Measurements from ENCODE around the gene ASTL.
"Not testable (repeated sequence)": the region's sequence is repeated elsewhere in the genome, so short reads cannot be mapped to it uniquely, and the experiment has no call there.

The ASTL gene

GRCh38 chr2:96143848-96144480, 5.7 kb upstream of the ASTL start:
- H3K27ac ChIP-seq = peak overlapping the region; percentile 37
- TF ChIP-seq CTCF (conservative IDR thresholded peaks at IDR 0.05; ENCODE audit: low read depth) = no peak
- DNase-seq (ENCODE audit: low spot score) = peak; percentile 43
- POLR2A ChIA-PET (ENCODE audit: low non-redundant PET) = no interaction called here
- CTCF ChIA-PET = interaction anchor here (0.5 to 0.9 kb wide), 2 partner anchors 27 to 31 kb away, joined by 3 read pairs; no protein-coding TSS in a partner anchor

- ChIA-PET POLR2A (ENCODE audit: low non-redundant PET) (interaction anchor here (0.5 to 1.0 kb wide), 2 partner anchors 124 to 125 kb away, joined by 4 to 8 read pairs; no protein-coding TSS in a partner anchor), CTCF (no interaction called here)
- no peak for TF ChIP-seq CTCF (conservative IDR thresholded peaks at IDR 0.05; ENCODE audit: low read depth)
- no peak for DNase-seq (ENCODE audit: low spot score)
- peak overlapping the region; percentile 25 for H3K27ac ChIP-seq
Observed at GRCh38 chr2:96143231-96143847, 5.0 kb upstream of the ASTL start.

- POLR2A ChIA-PET (ENCODE audit: low non-redundant PET) = interaction anchor here (0.5 to 1.0 kb wide), 2 partner anchors 125 to 126 kb away, joined by 4 to 8 read pairs; no protein-coding TSS in a partner anchor
- no peak for TF ChIP-seq CTCF (conservative IDR thresholded peaks at IDR 0.05; ENCODE audit: low read depth)
- peak overlapping the region; percentile 25 for H3K27ac ChIP-seq
- no peak for DNase-seq (ENCODE audit: low spot score)
- CTCF ChIA-PET = interaction anchor here (1.0 kb wide), 1 partner anchor 25 kb away, joined by 3 read pairs; no protein-coding TSS in a partner anchor
Observed at GRCh38 chr2:96142217-96143113, 4.2 kb upstream of the ASTL start.

GRCh38 chr2:96141624-96141967, 3.3 kb upstream of the ASTL start:
- POLR2A ChIA-PET (ENCODE audit: low non-redundant PET); H3K27ac ChIP-seq: not testable (repeated sequence)
- CTCF ChIA-PET = interaction anchor here (0.5 to 1.0 kb wide), 2 partner anchors 25 to 167 kb away, joined by 3 to 5 read pairs; no protein-coding TSS in a partner anchor

GRCh38 chr2:96140941-96141623, 2.8 kb upstream of the ASTL start:
- POLR2A ChIA-PET (ENCODE audit: low non-redundant PET) = no interaction called here
- TF ChIP-seq CTCF (conservative IDR thresholded peaks at IDR 0.05; ENCODE audit: low read depth) = no peak
- no peak overlapping the region for H3K27ac ChIP-seq
- DNase-seq (ENCODE audit: low spot score) = no peak
- CTCF ChIA-PET = interaction anchor here (0.5 to 1.0 kb wide), 2 partner anchors 24 to 166 kb away, joined by 3 to 5 read pairs; no protein-coding TSS in a partner anchor

More at GRCh38 chr2:96141624-96141967, 3.3 kb upstream of the ASTL start:
- not testable (repeated sequence) for DNase-seq (ENCODE audit: low spot score)

- TF ChIP-seq CTCF (conservative IDR thresholded peaks at IDR 0.05; ENCODE audit: low read depth) = no peak
- no peak for DNase-seq (ENCODE audit: low spot score)
- H3K27ac ChIP-seq = no peak overlapping the region
- CTCF ChIA-PET = interaction anchor here (0.5 to 2.3 kb wide), 10 partner anchors 11 to 396 kb away, joined by 3 to 32 read pairs (median 3); partner anchors contain the start of gene ADRA2B
- POLR2A ChIA-PET (ENCODE audit: low non-redundant PET) = no interaction called here
Observed at GRCh38 chr2:96139181-96139758, 968 bp upstream of the ASTL start.
